ENCODE measurements around the gene SLC25A53. TPM values are rescaled to one million over a fixed set of nuclear protein-coding genes. Genes with fewer than 3 reads are reported as not detected.

Gene SLC25A53
- total RNA-seq, 1 experiment from 2014 or later: 6.6 TPM

GRCh38 chrX:104195489-104196084 is 38.8 kb upstream of the SLC25A53 start:
- Histone ChIP-seq H3K4me3 (ENCODE audit: low read length) (no peak overlapping the region), H3K9me2 (replicated peaks; ENCODE audit: low read length) (no peaks in the 10 kb centered on the region), H3K4me1 (ENCODE audit: insufficient read depth, low read length) (no peaks in the 10 kb centered on the region), H4K20me1 (ENCODE audit: low read length) (no peaks in the 10 kb centered on the region), H2AFZ (ENCODE audit: low read length) (no peak overlapping the region), H3F3A (ENCODE audit: low read length, unreplicated experiment) (no peaks in the 10 kb centered on the region), H3K36me3 (ENCODE audit: low read depth, low read length) (peaks cover 2% of the 10 kb centered on the region; the same call in 1 of the 2 replicates), H3K27ac (ENCODE audit: low read length) (no peak overlapping the region), H3K4me2 (ENCODE audit: low read length) (no peak overlapping the region), H3K9me3 (ENCODE audit: low read length) (no peaks in the 10 kb centered on the region), H3K9ac (ENCODE audit: low read length) (no peak overlapping the region), H3K79me2 (ENCODE audit: low read length) (no peaks in the 10 kb centered on the region), H3K27me3 (ENCODE audit: low read length) (no peaks in the 10 kb centered on the region)
- POLR2A ChIA-PET (ENCODE audit: unreplicated experiment): no interaction called here
- DNase-seq (peak; percentile 70), ATAC-seq (peak; percentile 56; the same call in 1 of the 2 replicates)
- intact Hi-C loops (cut with micrococcal nuclease): loop anchor here (1.0 kb wide), 2 partner anchors 76 to 148 kb away; no protein-coding TSS in a partner anchor
- peak; percentile 74 for TF ChIP-seq CTCF (conservative IDR thresholded peaks at IDR 0.05; ENCODE audit: low read depth, low read length)
- TF ChIP-seq EZH2phosphoT487 (IDR thresholded peaks at IDR 0.05; ENCODE audit: borderline replicate concordance, low read length): no peak
- no peak for TF ChIP-seq EZH2 (IDR thresholded peaks at IDR 0.05; ENCODE audit: low read length, unreplicated experiment)
- CTCF ChIA-PET: interaction anchor here (0.6 to 1.1 kb wide), 3 partner anchors 73 to 1176 kb away, joined by 4 to 5 read pairs (median 4); no protein-coding TSS in a partner anchor
- no TSS peak for BruUV-seq (replicated peaks)

- H3F3A ChIP-seq (ENCODE audit: low read length, unreplicated experiment): no peaks in the 10 kb centered on the region
- no peak overlapping the region for H3K27ac ChIP-seq (ENCODE audit: low read length)
- BruUV-seq (replicated peaks): no TSS peak
- intact Hi-C loops (cut with micrococcal nuclease): loop anchor here (1.0 kb wide), 2 partner anchors 76 to 148 kb away; no protein-coding TSS in a partner anchor
- POLR2A ChIA-PET (ENCODE audit: unreplicated experiment): no interaction called here
- H3K4me3 ChIP-seq (ENCODE audit: low read length): no peak overlapping the region
- no peak overlapping the region for H3K4me2 ChIP-seq (ENCODE audit: low read length)
- TF ChIP-seq EZH2phosphoT487 (IDR thresholded peaks at IDR 0.05; ENCODE audit: borderline replicate concordance, low read length) (no peak), CTCF (conservative IDR thresholded peaks at IDR 0.05; ENCODE audit: low read depth, low read length) (no peak)
- CTCF ChIA-PET: interaction anchor here (0.8 to 1.1 kb wide), 2 partner anchors 73 to 75 kb away, joined by 4 to 5 read pairs; no protein-coding TSS in a partner anchor
- H3K9ac ChIP-seq (ENCODE audit: low read length): no peak overlapping the region
- no peaks in the 10 kb centered on the region for H3K9me3 ChIP-seq (ENCODE audit: low read length)
- peaks cover 2% of the 10 kb centered on the region; the same call in 1 of the 2 replicates for H3K36me3 ChIP-seq (ENCODE audit: low read depth, low read length)
- H3K27me3 ChIP-seq (ENCODE audit: low read length): no peaks in the 10 kb centered on the region
- H3K9me2 ChIP-seq (replicated peaks; ENCODE audit: low read length): no peaks in the 10 kb centered on the region
- no peaks in the 10 kb centered on the region for H3K4me1 ChIP-seq (ENCODE audit: insufficient read depth, low read length)
- H3K79me2 ChIP-seq (ENCODE audit: low read length): no peaks in the 10 kb centered on the region
- no peak for DNase-seq
- ATAC-seq: peak; percentile 22; the same call in 1 of the 2 replicates
- H4K20me1 ChIP-seq (ENCODE audit: low read length): no peaks in the 10 kb centered on the region
- no peak overlapping the region for H2AFZ ChIP-seq (ENCODE audit: low read length)
Measured at GRCh38 chrX:104195013-104195412, 38.2 kb upstream of the SLC25A53 start.

GRCh38 chrX:104193485-104193884 is 36.7 kb upstream of the SLC25A53 start:
- DNase-seq (no peak), ATAC-seq (no peak)
- no TSS peak for BruUV-seq (replicated peaks)
- TF ChIP-seq EZH2phosphoT487 (IDR thresholded peaks at IDR 0.05; ENCODE audit: borderline replicate concordance, low read length) (no peak), CTCF (conservative IDR thresholded peaks at IDR 0.05; ENCODE audit: low read depth, low read length) (no peak), EZH2 (IDR thresholded peaks at IDR 0.05; ENCODE audit: low read length, unreplicated experiment) (no peak)
- no peak overlapping the region for H2AFZ ChIP-seq (ENCODE audit: low read length)
- intact Hi-C loops (cut with micrococcal nuclease): no loop called here
- H3F3A ChIP-seq (ENCODE audit: low read length, unreplicated experiment): no peaks in the 10 kb centered on the region
- no peaks in the 10 kb centered on the region for H3K27me3 ChIP-seq (ENCODE audit: low read length)
- no peak overlapping the region for H3K27ac ChIP-seq (ENCODE audit: low read length)
- H3K4me2 ChIP-seq (ENCODE audit: low read length): no peak overlapping the region
- ChIA-PET POLR2A (ENCODE audit: unreplicated experiment) (no interaction called here), CTCF (interaction anchor here (0.6 kb wide), 1 partner anchor 507 kb away, joined by 3 read pairs; no protein-coding TSS in a partner anchor)
- H3K36me3 ChIP-seq (ENCODE audit: low read depth, low read length): peaks cover 8% of the 10 kb centered on the region; the same call in 1 of the 2 replicates
- no peaks in the 10 kb centered on the region for H4K20me1 ChIP-seq (ENCODE audit: low read length)
- H3K4me3 ChIP-seq (ENCODE audit: low read length): no peak overlapping the region
- no peak overlapping the region for H3K9ac ChIP-seq (ENCODE audit: low read length)
- no peaks in the 10 kb centered on the region for H3K79me2 ChIP-seq (ENCODE audit: low read length)
- H3K9me2 ChIP-seq (replicated peaks; ENCODE audit: low read length): no peaks in the 10 kb centered on the region
- no peaks in the 10 kb centered on the region for H3K4me1 ChIP-seq (ENCODE audit: insufficient read depth, low read length)
- H3K9me3 ChIP-seq (ENCODE audit: low read length): no peaks in the 10 kb centered on the region
